Hematopoietic multipotent progenitor cell treated with erythropoietin and hydrocortisone succinate and interleukin-3 and kit ligand, for 8 days (in vitro differentiated cells): Measurements from ENCODE around the gene NAV2.
"Not testable (repeated sequence)": the region's sequence is repeated elsewhere in the genome, so short reads cannot be mapped to it uniquely, and the experiment has no call there.

Source experiments
- DNase-seq: peaks from one replicate; pipeline ENCODE4 v3.0.0-alpha.2; 2015

The NAV2 gene

DNA sequence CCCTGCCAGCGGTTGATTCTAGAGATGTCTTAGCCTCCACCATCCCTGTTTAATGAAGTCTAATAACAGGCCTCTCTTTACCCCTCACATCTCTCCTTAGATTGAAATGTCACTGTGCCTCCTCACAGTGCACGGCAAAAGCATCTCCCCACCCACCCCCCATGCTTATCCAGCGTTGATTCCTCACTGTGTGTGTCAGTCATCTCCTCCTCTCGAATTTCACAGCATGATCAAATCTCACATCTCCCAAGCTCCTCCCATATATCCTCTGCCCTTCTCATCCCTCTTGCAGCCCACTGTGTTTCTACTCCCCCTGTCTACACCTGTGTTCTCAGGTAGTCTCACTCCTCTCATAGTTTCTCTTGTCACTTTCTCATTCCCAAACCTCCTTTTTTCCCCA is 363.0 kb downstream of the NAV2 start:
- DNase-seq: no peak

DNA sequence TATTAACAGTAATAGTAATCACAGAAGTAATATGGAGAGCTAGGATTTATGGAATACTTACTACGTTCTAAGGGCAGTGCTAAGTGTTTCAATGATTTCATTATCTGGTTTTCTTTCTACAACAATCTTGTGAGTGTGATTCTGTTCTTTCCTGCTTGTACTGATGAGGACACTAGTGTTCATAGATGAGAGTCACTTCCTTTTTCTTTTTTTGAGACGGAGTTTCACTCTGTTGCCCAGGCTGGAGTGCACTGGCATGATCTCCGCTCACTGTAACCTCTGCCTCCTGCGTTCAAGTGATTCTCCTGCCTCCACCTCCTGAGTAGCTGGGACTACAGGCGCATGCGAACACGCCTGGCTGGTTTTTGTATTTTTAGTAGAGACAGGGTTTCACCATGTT is 366.2 kb downstream of the NAV2 start:
- no peak for DNase-seq

- peak; percentile 93 for DNase-seq
These were observed 367.5 kb downstream of the NAV2 start for GRCh38 chr11:20080032-20080685.

DNA sequence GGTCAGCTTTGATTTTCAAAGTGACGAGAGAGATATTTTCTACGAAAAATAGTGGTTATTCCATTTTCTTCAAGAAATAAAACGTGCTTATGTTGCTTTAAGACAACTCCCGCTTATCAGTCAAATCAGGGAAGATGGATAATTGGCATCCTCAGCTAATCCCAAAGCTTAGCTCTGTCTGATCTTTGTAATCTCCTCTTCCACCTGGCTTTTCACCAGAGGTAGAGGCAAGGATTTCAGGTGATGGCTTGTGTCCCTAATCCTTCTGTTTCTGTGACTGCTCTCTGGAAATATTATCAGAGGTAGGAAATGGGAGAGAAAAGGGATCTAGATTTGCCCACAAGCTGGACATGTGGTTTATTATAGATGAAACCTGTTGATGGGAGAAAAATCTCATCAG is 368.7 kb downstream of the NAV2 start:
- DNase-seq: no peak

DNA sequence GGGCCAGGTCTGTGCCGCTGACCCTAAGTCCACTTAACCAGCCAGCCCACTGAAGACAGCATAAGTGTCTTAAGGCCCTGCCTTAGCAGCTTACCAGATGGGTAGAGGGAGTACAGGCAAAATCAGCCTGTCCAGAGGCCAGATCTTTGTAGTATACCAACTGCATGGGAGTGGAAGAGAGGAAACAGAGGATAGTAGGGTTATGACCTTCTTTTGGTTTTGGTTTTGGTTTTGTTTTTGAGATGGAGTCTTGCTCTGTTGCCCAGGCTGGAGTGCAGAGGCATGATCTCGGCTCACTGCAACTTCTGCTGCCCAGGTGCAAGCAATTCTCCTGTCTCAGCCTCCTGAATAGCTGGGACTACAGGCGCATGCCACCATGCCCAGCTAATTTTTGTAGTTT is 371.2 kb downstream of the NAV2 start:
- DNase-seq: not testable (repeated sequence)

DNA sequence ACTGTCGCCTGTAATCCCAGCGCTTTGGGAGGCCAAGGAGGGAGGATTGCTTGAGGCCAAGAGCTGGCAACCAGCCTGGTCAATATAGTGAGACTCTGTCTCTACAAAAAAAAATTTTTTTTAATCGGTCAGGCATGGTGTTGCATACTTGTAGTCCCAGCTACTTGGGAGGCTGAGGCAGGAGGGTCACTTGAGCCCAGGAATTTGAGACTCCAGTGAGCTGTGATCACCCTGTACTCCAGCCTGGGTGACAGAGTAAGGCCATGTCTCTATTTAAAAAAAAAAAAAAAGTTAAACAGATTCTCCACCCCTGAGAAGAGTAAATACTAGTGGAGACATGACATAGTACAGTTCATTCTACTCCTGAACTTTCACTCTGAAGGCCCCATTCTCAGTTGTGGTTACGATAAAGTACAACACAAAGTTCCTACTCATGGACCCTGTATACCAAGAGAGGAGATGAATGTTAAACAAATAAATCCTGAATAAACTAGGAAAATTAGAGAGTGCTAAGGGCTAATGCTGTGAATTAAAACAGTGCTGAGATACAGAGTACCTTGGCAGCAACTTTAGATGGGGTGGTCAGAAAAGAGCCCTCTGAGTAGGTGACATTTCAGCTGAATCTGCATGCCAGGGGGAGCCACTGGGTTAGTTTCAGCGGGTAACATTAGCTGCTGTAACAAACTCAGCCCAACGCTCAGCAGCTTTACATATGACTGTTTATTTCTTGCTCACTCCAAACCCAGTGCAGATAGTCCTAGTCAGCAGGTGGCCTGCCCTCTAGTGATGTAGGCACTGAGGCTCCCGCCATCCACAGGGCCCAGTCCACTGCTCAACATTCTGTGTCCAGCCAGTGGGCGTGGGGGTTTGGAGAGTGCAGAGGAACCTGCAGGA is 372.5 kb downstream of the NAV2 start:
- DNase-seq: peak; percentile 44

DNA sequence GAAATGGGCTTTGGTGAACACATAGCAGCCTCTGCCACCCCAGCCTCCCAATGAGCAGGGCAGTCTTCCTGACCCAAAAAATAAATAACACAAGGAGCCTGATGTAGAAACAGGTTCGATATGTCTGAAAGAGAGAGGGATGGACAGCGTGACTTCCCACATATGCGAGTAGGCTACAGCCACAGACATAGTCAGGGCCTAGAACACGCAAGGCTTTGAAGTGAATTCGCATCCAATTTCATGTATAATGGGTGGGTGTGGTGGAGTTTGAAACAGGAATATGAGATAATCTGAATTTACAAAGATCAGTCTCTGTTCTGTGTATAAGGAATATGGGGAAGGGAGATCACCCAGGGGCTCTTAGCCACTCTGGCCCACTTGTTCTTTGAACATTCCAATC is 373.3 kb downstream of the NAV2 start:
- DNase-seq: no peak

GRCh38 chr11:20087118-20087521 is 374.5 kb downstream of the NAV2 start:
- no peak for DNase-seq

DNA sequence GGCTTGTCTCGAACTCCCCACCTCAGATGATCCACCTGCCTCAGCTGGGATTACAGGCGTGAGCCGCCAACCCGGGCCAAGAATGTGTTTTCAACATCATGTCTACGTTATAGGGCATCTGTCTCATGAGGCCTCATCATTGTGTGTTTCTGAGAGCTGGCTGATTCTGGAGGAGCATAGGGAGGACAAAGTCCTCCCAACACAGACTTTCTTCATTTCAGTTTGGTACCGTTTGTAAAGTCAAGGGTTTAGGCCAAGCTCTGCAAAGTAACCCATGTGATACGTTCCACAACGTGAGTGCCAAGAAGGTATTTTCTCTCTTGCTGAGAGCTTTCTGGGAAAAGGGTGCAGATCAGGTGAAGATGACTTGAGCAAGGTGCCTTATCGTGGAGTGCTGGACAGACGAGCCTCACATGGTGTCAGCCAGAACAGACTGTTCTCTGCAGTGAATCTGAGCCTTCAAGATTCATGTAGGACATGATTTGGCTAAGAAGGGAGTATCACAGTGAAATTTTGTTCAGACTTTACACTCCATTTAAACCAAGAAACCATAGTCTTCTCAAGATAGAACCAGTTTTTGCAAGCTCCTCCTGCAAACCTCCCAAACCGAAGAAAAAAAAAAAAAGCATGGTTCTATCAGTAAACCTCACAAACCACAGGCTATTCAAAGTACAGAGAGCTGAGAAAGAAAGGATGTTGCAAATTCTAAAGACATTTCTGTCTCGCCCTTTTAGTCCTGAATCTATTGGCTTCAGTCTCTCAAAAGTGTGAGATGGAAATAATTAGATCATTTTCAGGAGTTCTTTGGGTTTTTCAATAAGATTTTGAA is 376.0 kb downstream of the NAV2 start:
- peak; percentile 65 for DNase-seq

DNA sequence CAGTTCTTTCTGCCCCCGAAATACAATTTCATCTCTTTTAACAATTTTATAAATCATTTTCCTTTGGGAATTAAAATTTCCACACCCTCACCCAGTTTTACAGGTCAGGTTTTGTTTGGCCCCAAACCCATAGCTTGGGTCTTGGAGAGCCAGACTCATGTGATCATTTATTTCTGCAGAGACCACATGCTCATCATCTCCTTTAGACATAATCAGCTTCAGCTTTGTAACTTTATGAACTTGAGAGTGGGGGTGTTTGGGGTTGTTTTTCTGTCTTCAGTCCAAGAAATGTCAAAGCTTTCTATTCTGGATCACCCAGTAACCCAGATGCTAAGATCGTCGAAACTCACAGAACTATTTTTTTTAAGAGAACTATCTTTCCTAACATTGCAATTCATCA is 376.7 kb downstream of the NAV2 start:
- no peak for DNase-seq

GRCh38 chr11:20089796-20090653 is 377.4 kb downstream of the NAV2 start:
- peak; percentile 67 for DNase-seq

DNA sequence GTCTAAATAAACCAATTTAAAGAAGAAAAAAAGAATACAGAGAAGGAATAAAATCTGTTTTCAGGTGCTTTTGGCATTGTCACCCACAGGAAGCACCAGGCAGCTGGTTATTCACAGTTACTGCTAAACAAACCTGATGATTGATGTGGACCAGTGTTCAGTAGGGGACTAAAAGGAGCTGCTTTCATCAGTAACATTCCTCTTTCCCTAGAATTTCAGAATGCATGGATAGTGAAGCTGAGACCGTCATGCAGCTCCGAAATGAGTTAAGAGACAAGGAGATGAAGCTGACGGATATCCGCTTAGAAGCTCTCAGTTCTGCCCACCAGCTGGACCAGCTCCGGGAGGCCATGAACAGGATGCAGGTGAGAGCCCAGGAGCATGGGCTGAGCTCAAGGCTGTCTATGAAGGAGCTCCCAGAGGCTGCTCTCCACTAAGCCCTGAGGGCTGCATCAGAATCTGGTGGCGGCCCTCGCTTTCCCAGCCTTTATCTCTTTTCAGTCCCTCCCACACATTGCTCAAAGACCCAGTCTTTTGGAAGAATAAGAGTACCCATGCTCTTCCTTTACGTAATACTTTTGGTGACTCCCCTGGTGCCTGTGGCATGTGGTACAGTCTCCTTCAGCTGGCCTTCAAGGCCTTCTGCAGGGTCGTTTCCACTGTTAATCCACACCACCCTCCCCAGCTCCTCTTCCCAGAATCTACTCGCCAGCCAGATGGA is 378.2 kb downstream of the NAV2 start:
- no peak for DNase-seq

DNA sequence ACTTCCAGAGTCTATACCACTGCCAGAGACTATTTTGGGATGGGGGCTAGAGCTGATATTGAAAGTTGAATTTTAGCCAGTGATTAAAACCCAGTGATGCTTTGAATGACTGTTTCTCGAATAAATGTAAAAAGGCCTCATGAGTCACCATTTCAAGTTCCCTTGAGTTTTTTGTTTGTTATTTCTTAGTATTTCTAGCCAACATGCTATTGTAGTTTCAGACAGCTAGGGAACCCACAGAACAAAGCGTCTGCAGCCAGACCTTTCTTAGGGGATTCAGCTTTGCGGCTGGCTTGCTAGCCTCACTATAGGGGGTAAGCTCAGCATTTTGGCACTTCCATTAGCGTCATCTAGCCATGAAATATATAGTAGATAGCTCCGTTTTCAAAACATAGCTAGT is 381.1 kb downstream of the NAV2 start:
- DNase-seq: no peak

GRCh38 chr11:20095189-20095588 is 382.6 kb downstream of the NAV2 start:
- DNase-seq: no peak

- no peak for DNase-seq
These were observed 384.9 kb downstream of the NAV2 start for GRCh38 chr11:20097319-20098221.

- no peak for DNase-seq
These were observed 386.9 kb downstream of the NAV2 start for GRCh38 chr11:20099527-20099926.

DNA sequence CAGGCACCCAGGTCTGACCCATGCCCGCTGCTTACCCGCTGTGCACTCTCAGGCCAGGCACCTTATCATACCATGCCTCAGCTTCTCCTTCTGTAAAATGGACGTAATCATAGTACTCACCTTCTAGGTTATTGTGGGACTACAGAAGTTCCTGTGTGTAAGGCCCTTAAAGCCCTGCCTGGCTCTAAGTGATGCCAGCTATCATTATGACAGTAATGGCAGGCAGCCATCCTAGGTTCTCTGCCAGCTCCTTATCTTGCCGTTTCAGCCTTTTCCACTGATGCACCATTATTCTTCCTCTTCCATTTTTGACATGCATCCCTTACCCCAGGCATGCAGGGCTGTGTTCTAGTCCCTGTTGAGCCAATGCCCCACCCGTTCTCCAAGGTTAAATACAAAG is 389.8 kb downstream of the NAV2 start:
- DNase-seq: peak; percentile 94

GRCh38 chr11:20103281-20103680 is 390.6 kb downstream of the NAV2 start:
- no peak for DNase-seq

DNA sequence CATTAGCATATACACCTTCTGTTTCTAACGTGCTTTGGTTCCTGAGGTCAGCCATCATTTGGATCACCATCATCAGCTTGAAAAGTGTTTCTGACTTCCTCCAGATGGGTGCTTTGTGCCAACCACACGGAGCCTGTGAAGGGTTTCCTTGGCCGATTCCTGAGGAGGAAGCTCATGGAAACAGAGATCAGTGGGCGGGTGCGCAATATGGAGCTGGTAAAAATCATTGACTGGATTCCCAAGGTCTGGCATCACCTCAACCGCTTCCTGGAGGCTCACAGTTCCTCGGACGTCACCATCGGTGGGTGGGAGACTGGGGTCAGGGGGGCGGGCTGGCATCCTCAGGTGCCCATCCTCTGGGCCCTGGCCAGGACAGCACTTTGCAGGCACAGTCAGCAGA is 392.8 kb downstream of the NAV2 start:
- no peak for DNase-seq

DNA sequence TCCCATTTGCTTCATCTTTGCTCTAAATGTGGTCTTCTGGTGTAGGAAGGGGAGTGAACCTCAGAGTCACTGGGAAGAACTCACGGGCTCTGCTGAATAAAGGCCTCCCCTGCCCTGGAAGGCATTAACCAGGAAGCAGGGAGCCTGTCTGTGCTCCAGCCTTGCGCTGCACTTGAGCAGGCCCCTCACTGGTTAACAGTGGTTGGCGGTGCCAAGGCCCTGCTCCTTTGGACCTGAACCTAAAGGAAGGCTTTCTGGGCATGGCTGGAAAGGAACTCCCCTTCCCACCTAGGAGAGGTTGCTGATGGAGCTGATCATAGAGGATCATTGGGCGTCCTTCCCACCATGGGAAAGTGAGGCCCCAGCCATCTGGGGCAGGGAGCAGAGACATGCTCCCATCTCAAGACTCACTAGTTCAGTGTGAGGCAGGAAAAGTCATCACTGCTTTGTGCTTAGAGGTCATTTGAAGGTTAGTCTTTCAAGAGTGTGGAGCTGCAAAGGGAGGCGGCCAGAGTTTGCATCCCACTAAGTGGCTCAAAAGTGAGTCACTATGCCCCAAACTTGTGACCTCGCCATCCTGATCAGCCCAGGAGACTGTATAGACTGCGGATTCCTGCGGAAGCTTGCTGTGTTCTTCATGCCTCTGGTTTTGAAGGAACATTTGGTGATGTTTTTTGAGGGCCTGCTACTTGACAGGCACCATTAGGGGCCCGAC is 397.3 kb downstream of the NAV2 start:
- DNase-seq: no peak
